Measurements from ENCODE around the gene BSND.

The BSND gene

DNA sequence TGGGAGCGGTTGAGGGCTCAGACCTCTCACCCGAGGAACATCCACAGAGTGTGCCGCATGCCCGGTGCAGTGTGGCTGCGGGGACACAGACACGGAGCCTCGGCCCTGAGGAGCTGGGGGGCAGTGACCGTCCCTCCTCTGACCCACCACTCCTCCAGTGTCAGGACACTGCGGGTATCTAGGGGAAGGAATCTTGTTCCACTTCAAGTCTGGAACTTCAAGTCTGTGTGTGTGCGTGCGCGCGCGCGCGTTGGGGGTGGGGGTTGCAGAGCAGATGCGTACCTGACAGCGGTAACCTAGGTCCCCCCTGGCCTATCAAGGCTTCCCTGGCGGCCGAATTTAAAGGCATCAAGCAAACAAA lies 57.9 kb downstream of the BSND start:
- ChIA-PET CTCF (no interaction called here), POLR2A (no interaction called here)
- no peak overlapping the region for H3K4me3 ChIP-seq (ENCODE audit: low read depth, low read length)
- DNase-seq (ENCODE audit: low read depth, low spot score), result no peak
- TF ChIP-seq, protein P1, sequence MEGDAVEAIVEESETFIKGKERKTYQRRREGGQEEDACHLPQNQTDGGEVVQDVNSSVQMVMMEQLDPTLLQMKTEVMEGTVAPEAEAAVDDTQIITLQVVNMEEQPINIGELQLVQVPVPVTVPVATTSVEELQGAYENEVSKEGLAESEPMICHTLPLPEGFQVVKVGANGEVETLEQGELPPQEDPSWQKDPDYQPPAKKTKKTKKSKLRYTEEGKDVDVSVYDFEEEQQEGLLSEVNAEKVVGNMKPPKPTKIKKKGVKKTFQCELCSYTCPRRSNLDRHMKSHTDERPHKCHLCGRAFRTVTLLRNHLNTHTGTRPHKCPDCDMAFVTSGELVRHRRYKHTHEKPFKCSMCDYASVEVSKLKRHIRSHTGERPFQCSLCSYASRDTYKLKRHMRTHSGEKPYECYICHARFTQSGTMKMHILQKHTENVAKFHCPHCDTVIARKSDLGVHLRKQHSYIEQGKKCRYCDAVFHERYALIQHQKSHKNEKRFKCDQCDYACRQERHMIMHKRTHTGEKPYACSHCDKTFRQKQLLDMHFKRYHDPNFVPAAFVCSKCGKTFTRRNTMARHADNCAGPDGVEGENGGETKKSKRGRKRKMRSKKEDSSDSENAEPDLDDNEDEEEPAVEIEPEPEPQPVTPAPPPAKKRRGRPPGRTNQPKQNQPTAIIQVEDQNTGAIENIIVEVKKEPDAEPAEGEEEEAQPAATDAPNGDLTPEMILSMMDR (IDR thresholded peaks at IDR 0.05; ENCODE audit: insufficient read depth, low read length, missing control alignments), result no peak

DNA sequence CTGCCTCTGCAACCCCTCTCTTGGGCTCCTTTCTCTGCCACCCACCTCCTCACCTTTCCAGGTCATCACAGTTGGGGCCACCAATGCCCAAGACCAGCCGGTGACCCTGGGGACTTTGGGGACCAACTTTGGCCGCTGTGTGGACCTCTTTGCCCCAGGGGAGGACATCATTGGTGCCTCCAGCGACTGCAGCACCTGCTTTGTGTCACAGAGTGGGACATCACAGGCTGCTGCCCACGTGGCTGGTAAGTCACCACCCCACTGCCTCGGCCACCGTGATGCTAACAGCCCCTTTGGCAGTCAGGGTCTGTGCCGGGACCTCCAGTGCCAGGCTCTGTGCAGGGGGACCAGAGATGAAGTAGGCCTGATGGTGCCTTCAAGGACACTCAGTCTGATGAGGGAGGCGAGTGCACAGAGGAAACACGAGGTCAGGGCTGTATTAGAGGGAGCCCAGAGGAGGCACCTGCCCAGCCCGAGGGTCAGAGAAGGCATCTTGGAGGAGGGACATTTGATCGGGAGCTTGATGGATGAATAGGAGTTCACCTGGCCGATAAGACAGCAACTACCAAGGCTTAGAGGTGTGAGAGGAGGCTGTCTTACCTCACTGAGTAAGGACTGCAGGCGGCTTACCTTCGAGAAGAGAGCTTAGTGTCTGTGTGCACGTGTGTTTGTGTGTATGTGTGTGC lies 58.7 kb downstream of the BSND start:
- ChIA-PET CTCF (interaction anchor here (1.4 kb wide), 1 partner anchor 14 kb away, joined by 6 read pairs; no protein-coding TSS in a partner anchor), POLR2A (no interaction called here)
- DNase-seq (ENCODE audit: low read depth, low spot score), result no peak

DNA sequence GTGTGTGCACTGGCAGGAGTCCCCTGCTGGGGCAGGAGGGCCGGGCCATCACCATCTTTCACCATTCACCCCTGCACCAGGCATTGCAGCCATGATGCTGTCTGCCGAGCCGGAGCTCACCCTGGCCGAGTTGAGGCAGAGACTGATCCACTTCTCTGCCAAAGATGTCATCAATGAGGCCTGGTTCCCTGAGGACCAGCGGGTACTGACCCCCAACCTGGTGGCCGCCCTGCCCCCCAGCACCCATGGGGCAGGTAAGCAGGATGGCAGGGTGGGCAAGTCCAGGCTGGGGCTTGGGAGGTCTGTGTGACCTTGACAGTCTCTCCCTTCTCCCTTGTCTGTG lies 59.2 kb downstream of the BSND start:
- CTCF ChIA-PET, result interaction anchor here (1.4 kb wide), 1 partner anchor 14 kb away, joined by 6 read pairs; no protein-coding TSS in a partner anchor

More for the DNA sequence above, 58.7 kb downstream of the BSND start:
- H3K4me3 ChIP-seq (ENCODE audit: low read depth, low read length), result no peak overlapping the region
- TF ChIP-seq, protein P1 (IDR thresholded peaks at IDR 0.05; ENCODE audit: insufficient read depth, low read length, missing control alignments), result no peak

DNA sequence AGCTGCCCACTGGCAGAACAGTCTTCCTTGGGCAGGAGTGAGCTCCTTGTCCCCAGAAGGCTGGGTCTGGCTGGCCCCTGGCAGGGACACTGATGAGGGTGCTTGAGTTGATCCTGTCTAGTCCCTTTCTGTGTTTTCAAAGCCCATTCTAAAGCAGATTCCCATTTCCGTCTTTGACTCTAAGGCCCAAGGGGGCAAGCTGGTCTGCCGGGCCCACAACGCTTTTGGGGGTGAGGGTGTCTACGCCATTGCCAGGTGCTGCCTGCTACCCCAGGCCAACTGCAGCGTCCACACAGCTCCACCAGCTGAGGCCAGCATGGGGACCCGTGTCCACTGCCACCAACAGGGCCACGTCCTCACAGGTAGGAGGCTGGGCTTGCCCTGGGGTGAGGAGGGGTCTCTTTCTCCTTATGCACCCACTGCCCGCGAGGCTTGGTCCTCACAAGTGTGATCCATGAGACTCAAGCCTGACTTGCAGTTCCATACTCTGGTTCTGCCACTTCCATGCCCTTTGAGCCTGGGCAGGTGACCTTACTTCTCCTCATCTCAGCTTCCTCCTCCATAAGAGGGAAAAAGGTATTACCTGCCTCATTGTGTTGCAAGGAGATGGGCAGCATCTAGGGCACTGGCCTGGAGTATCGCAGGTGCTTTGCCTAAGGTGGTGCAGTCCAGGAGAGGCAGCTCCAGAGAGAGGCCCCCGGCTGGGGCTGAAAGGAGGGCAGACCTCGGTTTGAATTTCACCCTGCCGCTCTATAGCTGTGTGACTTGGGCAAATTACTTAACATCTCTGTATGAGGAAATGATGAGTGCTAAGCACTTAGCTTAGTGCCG lies 60.8 kb downstream of the BSND start:
- DNase-seq (ENCODE audit: low read depth, low spot score), result no peak
- CTCF ChIA-PET, result interaction anchor here (1.4 to 1.5 kb wide), 3 partner anchors 9 to 37 kb away, joined by 3 to 7 read pairs (median 5); no protein-coding TSS in a partner anchor
- TF ChIP-seq, protein P1 (IDR thresholded peaks at IDR 0.05; ENCODE audit: insufficient read depth, low read length, missing control alignments), result no peak
- no peak overlapping the region for H3K4me3 ChIP-seq (ENCODE audit: low read depth, low read length)
- POLR2A ChIA-PET, result no interaction called here

More for the DNA sequence above, 59.2 kb downstream of the BSND start:
- no peak overlapping the region for H3K4me3 ChIP-seq (ENCODE audit: low read depth, low read length)
- DNase-seq (ENCODE audit: low read depth, low spot score), result no peak
- TF ChIP-seq, protein P1 (IDR thresholded peaks at IDR 0.05; ENCODE audit: insufficient read depth, low read length, missing control alignments), result no peak
- POLR2A ChIA-PET, result interaction anchor here (0.7 kb wide), 1 partner anchor 9 kb away, joined by 3 read pairs; no protein-coding TSS in a partner anchor

DNA sequence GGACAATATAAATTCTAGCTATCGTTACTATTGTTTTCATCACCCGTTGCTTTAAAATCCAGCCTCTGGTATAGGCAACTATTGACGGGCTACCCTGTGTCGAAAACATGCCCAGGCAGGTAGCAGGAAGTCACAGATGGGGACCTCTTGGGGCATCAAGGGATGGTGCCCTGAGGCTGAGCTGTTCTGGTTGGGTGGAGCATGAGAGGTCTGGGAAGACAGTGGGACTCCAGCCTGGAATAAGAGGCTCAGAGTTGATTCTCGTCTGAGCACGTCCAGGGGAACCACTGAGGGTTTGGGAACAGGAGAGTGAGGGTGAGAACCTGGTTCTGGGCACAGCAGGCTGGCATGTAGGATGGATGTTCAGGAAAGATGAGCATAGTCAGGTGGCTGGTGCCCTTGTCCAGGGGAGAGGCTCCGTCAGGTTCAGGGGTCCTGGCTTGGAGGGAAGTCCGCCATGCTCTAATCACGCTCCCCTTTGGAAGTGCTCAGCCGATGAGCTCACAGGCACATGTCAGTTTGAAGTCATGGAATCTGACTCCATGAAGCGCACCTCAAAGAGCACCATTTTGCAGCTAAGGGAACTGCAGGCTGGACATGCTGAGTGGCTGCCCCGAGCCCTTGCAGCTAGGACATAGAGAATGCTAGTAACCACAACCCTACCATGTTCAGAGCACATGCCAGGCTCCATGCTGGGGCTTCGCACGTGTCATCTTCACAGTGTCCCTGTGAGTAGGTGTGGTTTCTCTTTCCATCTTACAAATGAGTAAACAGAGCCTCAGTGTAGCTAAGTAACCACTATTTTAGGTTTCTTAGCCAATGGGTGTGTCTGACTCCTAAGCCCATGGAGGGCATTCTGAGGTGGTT lies 61.6 kb downstream of the BSND start:
- POLR2A ChIA-PET, result no interaction called here
- CTCF ChIA-PET, result interaction anchor here (1.2 to 3.2 kb wide), 7 partner anchors 8 to 115 kb away, joined by 3 to 20 read pairs (median 5); no protein-coding TSS in a partner anchor
- TF ChIP-seq, protein P1 (IDR thresholded peaks at IDR 0.05; ENCODE audit: insufficient read depth, low read length, missing control alignments), result no peak
- no peak overlapping the region for H3K4me3 ChIP-seq (ENCODE audit: low read depth, low read length)
- no peak for DNase-seq (ENCODE audit: low read depth, low spot score)

Data from AG04449 (cell line).